Stimulated activated CD4-positive, alpha-beta T cell treated with anti-CD3 and anti-CD28 coated beads, Interleukin-15, amount 100 ng/mL, for 1 hour (primary cell): ENCODE results near the gene P4HB.

Experiments
- DNase-seq, 2 donors: peaks; one replicate each; pipeline ENCODE4 v3.0.0-alpha.2; 2020; ENCODE audit warnings: low read depth in 1 of 2, low spot score in 1 of 2

The P4HB gene

DNA sequence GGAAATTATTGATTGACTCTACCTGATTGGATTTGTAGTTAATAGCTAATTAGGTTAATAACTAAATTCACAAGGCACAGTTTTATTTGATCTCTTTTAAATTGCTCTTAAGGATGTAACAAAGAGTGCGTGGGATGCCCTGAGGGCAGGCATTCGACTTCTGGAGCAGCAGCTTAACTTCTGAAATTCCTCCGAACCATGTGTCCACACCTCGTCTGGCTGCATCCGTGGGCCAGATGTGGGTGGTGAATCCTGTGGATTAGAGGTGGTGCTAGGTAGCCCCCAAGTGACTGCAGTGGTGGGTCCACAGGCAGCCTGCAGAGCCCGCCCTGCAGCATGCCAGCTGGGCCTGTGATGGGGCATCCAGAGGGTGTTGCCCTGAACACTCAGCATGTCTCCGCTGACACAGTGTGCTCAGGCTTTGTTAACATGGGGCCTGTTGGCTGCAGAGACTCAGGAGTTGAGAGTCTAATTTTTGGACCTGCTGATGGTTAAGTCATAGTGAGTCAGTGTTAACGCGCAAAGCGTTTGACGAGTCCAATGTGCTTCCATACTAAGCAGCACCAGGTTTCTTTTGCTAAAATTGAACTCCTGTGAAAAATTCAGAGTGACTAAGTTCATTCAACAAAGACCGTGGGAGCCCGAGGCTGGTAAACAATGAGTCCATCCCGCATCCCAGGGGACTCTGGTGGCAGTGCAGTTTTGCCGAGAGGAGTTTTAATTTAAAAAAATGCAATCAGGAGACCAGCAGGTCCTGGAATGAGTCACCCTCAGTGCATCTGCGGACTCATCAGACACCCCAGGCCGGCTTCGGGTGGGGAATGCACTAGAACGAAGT lies 37.9 kb upstream of the P4HB start:
- DNase-seq: no peak

DNA sequence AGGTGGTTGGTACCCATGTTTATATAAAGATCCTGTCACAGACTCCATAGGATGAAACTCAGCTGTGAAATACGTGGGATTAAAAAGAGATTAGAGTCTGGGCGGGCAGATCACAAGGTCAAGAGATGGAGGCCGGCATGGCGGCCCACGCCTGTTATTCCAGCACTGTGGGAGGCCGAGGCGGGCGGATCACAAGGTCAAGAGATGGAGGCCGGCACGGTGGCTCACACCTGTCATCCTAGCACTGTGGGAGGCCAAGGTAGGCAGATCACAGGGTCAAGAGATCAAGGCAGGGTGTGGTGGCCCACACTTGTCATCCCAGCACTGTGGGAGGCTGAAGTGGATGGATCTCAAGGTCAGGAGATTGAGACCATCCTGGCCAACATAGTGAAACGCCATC lies 35.1 kb upstream of the P4HB start:
- no peak for DNase-seq

DNA sequence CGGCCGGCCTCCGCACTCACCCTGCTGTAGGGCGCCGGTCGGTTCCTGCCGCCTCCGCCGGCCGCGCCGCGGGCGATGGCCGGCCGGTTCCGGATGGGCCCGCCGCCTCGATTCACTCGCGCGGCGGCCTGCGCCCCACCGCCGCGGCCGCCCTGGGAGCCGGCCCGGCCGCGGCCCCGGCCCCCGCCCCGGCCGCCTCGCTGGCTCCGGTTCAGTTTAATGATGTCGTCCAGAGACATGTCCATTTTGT lies 30.9 kb upstream of the P4HB start:
- no peak for DNase-seq

DNA sequence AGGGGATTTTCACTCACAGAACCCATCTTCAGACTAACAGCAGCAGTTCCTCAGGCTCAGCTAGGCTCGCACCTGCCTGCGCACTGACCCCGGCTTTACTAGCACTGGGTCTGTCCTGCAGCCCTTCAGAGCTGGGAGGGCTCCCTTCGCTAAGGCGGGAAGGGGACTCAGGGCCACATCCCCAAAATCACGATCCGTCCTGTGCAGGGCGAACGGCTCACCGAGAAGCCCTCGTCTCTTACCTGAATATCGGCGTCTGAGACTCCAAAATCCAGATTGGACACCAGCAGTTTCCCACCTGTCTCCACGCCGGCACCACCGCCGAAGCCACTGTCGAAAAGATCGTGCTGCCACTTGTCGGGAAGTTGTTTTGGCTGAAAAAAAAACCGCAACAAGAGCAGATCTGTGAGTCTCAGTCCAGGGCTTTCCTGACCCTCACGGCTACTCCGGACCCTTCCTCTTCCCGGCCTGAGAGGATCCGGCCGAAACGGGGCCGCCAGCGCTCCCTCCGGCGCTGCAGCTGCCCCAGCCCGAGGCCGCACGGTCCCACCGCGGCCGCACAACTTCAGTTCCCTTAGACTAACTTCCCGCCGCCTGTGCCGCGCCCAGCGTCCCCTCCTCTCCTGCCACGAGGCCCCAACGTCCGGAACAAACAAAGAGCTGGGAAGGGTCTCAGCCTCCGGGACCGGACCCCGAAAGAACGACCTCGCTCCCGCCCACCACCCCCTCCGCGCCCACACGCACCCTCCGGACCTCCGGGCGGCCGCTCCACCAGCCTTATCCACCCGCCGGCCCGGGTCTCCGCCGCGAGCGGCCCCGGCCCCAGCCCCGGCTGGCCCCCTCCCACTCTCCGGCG lies 30.3 kb upstream of the P4HB start:
- no peak for DNase-seq

DNA sequence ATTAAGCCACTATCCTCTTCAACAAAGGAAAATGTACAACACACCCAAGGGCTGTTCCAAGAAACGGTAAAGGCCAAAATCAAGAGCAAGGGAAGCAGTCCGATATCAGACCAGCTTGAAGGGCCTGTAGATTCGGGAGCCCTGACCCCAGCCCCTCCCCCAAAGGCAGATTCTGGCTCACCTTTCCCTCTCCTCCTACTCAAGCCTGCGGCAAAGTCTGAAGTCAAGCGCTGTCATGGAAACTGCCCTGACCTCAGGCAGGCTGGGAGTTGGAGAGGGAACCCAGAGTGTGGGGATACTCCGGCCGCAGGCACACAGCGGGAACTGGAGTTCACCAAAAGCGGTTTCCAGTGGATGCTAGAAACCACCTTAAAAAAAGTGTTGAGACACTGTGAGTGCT lies 29.3 kb upstream of the P4HB start:
- DNase-seq: no peak

DNA sequence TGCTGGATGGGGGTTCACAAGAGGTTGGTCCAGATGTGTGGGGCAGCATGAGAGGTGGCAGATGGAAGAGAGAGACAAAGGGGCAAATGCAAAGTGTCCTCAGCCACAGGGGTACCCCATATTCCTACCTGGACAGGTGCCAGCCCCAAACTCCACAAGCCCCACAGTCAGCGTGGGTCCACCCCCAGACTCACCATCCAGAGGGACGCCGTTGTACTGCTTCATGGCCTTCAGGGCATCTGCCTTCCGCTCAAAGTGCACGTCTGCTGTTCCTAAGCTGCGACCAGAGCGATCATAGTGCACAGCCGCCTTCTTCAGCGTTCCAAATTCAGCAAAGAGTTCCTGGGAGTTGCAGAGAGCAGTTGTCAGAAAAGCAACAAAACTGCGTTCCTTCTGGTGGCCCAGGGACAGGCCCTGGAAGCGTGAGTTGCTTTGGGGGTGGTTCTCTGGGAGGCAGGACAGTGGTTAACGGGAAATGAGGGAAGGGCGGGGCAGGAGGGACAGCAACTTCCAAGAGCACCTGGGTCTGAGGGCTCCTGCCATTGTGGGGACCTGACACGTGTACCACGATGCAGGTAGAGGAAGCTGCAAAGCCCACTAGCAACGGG lies 28.8 kb upstream of the P4HB start:
- DNase-seq: no peak

DNA sequence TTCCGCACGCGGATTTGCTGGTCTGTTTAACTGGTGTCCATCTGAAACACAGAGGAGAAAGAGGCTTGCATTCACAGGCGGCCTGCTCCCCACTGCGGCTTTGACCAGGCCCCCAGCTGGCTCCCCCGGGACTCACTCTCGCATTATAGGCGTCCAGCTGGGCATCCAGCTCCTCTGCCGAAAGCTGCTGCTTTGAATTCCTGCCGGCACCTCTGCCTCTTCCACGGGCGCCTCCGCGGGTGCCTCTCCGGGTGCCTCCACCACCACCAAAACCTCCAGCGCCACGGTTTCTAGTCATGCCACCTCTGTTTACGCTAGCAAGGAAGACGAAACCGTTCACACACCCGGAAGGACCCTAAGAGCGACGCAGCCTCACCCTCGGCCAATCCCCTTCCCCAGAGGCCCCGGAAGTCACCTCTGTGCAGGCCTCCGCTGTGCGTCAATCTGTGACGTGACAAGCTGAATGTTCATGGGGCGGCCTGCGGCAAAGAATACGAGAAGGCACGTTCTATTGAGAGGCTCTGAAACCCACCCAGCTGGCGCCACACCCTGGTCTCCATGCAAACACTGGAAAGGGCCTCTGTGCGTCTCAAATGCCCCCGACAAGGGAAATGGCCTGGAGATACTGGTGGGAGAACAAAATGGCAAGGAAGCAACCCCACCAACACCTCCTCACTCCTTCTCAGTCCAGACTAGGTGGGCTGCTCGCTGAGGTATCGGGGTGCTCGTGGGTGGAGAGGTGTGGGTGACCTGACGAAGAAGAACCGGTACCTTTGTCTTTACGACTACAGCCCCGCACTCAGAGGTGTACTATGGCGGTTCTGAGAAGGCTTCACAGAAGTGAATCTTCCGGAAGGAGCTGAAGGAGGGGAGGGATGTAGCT lies 28.0 kb upstream of the P4HB start:
- no peak for DNase-seq

DNA sequence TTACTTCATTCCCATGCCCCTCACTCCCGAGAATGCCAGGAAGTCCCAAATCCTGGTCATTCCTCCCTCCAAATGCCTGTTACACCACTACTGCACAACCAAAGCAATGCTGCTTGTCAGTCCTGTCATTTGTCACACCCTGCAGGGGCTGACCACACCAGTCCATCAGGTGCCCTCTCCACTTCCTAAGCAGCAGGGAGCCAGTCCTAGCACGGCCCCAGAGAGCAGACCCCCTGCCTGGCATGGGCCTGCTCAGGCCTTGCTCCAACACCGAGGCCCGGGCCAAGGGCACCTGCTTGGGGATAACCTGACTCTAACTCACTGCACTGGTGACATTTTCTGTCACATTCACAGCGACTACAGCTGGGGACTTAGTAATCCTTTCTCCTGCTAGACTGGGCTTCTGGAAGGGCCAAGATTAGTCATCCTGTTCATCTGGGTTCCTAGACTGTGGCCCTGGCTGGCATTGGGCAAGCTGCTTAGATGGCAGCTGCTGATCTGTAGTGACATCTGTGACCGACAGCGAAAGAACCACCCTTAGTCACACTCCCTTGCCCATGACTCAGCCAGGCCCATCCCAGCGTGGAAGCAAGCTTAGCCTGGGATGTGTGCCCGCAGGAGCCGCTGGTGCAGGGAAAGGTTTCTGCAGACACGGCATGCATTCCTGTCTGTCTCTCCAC lies 25.7 kb upstream of the P4HB start:
- no peak for DNase-seq

DNA sequence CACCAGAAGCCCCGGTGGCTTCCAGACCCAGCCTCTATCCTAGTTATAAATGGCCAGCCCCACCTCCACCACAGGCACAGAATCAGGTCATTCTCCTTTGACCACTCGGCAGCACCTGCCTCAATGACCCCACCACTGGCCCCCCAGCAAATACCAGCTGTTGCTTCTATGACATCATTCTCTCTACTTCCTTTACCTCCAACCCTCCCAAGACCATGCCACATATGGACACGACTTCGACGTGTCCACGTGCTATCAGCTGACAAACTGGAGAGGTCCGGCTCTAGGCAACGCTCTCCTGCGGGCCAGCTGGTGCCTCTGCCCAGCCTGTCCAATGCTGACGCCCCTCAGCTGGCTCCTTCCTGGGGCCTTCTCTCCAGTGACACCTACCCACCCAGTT lies 25.1 kb upstream of the P4HB start:
- no peak for DNase-seq

DNA sequence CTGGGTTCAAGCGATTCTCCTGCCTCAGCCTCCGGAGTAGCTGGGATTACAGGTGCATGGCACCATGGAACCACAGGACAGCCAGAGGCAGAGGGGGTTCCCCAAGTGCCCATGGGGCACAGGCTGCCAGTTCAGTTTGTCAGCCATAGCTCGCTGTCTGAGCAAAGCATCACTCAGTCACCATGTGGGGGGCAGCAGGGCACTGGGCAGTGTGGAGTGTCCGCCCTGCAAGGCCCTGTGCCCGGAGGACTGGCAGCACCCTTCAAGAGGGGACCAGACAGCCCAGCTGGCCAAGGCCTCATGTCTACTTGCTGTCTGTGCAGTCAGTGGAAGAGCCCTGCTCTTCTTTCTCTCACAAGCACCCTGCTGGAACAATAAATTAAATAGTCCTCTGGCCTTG lies 24.6 kb upstream of the P4HB start:
- DNase-seq: no peak

DNA sequence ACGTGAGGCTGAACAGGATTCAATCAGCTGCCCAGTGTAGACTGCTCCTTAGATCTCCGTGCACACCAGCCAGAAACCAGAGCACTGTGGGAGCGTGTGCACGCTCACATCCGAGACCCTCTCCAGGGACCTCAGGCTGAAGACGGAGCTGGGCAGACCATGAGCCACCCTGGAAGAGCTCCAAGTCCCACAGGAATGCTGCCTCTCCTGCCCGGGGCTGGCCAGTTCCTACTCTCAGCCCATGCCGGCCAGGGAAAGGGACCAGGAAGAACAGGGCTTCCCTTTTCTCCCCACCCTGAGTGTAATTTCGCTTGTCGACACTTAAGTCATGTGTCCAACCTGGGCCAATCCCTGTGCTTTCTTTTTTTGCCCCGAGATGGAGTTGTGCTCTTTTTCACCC lies 24.2 kb upstream of the P4HB start:
- no peak for DNase-seq

DNA sequence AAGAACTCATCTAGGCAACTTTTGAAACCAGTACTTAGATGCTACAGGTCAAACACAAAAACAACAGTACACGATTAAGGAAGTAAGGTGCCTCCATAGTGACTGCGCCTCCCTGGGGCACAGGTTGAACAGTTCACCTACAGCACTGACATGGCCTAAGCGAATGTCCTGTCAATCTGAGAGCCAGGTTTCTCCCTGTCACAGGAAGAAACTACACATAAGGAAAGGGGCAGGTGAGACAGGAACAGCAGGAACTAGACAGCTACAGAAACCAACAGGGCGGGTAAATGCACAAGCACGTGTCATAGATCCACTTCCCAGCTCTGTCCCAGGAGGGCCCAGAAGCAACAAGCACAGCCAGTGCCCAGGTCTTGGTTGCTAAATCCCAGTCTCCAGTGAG lies 18.8 kb upstream of the P4HB start:
- no peak for DNase-seq

DNA sequence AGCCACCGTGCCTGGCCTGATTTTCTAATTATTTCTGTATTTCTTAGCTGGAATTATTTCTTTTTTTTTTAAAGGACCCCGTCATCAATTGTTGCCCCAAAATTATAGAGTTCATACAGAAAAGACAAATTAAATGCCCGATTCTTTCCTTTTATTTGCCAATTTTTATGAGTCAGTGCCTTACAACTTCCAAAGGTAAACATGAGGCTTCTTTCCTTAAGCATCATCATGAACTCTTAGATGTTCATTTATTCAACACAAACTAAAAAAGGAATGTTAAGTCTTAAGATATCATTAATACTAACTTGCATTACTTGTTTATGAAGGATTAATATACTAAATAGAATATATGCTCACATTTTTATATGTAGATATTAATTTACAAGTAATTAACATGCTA lies 18.0 kb upstream of the P4HB start:
- DNase-seq: no peak

DNA sequence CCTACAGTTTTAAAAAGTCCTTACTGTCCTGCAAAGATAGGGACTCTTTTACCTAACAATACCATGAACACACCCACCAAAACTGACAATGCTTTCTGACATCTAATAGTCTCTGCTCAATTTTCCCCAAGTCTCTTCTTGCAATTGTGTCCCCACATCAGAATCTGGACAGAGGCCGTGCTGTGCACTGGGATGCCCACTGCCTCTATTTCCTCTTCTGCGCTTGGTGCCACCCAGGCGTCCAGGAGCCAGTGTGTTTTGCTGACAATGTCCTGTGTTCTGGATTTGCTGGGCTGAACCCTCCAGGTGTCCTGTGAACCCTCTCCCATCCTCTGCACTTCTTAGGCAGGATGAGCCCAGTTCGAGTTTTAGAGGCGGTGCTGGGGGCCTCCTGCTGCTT lies 17.2 kb upstream of the P4HB start:
- DNase-seq: no peak

DNA sequence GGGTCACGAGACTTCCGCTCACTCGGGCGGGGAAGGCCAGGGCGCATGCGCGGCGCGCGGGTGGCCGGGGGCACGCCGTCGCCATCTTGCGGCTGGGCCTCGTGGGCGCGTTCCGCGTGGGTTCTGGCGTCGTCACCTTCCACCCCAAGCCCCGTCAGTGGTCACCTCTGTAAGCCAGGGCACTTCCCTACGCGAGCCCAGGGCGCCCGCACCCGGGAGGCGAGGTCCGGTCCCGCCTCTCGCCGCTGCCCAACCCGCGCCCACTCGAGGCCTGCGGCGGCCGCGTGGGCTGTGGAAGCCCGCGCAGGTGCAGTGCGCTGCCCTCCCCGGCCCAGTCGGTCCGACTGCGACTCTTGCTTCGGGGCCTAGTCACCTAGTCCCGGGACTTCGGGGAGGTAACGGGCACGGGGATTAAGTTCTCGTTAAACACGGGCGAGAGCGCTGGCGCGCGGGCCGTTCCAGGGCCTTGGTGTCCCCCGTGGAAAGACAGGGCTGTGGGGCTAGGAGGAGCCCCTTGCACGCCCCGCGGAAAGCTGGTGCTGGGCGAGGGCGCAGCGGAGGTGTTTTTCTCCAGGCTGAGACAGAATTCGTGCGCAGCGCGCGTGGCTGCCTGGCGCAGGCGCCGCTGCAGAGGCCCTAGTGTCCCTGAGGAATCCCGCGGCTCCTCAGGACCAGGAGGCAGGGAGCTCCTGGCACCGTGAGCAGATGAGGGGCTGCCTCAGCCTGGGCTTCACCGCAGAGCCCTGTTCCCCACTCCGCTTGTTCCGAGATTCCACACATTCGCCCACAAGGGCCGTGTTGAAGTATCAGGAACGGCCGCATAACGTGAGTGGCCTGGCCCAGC lies 11.3 kb upstream of the P4HB start:
- DNase-seq: peak; percentile 94 to 95

DNA sequence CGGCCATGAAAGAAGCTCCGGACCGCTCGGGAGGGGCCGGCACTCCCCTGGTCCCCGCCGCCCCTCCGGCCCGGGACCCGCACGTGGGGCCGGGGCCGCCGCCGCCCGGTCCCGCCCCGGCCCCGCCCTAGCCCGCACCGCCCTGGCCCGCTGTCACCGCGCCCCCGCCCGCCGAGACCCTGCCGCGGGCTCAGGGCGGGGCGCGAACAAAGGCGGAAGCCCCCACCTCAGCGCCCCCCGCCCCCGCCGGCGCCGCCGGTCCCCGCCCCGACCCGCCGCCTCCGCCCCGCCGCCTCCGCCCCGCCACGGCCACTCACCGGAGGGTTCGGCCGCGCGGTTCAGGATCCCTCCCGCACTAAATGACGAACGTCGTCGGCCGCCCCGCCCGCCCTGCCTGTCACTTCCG lies 10.6 kb upstream of the P4HB start, which contains the start of gene ARHGDIA:
Gene ARHGDIA, minus strand, starts transcription at position 357 of the 406 bp plus-strand sequence. CDS start 1,407 bp downstream, outside the sequence.
- no peak for DNase-seq

DNA sequence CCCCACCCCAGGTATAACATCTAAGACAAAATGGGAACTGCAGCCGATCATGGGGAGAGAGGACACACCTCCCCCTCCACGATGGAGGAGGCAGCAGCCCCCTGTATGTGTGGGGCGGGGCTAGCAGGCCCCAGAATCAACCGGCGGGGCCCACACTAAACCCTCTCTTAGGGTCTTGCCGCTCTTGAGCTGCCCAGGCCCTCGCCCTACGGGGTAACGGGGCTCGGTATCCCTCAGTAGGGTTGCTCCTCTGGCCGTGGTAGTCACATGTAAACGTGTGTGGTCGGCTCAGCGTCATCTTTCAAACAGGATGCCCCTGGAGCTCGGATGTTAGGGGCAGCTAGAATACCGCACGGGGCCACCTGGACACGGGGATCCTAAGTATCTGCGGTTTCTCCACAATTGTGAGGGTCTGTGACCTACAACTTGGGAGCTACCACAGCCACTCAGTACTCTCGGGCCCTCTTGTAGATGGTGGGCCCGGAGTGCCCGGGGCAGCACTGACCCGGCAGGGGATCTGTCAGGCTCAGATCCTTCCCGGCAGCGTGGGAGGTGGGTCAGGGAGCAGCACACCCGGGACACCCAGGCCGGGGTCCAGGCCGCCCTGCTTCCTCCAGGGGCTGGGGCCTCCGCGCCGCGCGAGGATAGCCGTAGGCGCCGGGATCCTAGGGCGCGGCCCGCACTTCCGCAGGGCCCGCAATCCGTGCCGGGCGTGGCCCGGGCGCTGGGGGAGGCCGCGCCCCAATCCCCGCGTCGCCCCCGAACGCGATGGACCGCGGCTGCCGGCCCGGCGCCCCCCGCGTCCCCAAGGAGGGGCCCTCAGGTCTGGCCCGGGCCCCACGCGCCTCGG lies 10.0 kb upstream of the P4HB start:
- no peak for DNase-seq

DNA sequence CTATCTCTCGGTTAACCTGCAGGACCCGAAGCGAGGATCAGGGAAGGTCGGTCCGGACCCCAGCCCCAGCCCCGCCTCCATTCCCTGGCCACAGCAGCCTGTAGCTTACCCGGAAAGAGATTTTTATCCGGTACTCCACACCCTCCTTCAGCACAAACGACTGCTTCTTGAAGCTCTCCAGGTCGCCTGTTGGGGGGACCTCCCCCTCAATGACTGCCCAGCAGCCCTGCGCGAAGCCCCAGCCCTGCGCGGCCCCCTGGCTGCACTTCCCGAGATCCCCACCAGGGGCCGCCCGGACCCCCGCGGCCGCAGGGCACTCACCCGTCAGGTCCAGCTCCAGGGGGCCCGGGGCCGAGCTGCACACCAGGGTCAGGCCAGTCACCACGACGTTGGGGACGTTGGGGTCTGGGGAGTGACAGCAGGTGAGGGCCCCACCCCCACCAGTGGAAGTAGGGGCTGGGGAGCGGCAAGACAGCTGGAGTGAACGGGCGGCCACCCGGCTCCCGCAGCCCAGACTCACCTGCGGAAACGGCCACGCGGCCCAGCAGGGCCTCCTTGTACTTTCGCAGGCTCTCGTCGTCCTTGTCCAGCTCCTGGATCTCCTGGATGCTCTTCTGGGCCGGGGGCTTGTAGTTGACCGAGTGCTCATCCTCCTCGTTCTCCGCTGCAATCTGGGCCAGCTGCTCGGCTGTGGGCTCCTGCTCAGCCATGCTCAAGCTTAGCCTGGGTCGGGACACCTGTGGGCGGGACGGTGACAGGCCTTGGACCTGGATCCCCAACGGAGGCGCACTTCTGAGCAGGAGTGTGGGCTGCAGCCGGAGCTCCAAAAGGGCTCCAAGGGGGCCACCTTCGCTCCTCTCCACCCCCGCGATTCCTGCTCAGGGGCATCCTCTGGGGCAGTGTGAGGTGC lies 9.1 kb upstream of the P4HB start:
- peak in 1 of 2 donors; percentile 18 for DNase-seq
